ENCODE results near the gene QSOX2.
"Not testable (repeated sequence)": the region's sequence is repeated elsewhere in the genome, so short reads cannot be mapped to it uniquely, and the experiment has no call there.

Gene QSOX2

DNA sequence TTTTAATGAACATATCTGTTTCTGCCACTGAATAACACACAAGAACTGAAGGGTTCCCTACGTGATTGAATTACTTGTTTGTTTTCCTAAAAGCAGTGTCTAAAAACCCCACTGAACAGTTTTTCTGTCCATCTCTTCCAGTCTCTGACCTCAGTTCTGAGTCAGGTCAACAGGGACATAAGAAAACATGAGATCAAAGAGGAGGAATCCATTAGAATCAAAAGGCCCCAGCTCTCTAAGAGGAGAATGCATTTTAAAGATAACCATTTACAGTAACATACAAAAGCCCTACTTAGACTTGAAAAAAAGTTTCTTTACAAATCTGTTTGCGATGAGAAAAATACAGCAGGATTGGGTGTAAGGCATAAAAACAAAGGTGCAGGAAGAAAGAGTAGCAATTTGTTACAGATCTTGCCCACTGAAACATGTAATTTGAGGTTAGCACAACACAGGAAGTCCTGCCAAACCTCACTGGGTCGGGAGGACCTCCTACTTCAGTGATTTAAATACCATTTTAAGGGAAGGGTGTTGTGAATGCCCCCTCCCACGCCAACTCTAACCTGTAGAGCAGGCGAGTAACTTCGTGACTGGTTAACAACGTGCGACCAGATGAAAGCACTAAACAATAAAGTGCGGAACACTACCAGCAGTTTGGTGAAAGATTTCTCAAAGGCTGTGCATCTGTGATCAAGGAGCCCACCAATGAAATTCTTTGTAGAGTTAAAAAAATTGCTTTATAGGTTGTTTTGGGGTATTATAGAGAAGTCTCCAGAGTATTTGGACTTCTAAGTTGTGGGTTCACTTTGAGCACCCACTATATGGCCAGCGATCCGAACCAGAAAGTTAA is 1.3 kb downstream of the QSOX2 start:
- peak; percentile 37 to 49 for DNase-seq (ENCODE audit: low spot score in 2 of 2)
- Mint-ChIP-seq H3K4me1 (peaks cover 40% of the 10 kb centered on the region), H3K9me3 (no peaks in the 10 kb centered on the region)

DNA sequence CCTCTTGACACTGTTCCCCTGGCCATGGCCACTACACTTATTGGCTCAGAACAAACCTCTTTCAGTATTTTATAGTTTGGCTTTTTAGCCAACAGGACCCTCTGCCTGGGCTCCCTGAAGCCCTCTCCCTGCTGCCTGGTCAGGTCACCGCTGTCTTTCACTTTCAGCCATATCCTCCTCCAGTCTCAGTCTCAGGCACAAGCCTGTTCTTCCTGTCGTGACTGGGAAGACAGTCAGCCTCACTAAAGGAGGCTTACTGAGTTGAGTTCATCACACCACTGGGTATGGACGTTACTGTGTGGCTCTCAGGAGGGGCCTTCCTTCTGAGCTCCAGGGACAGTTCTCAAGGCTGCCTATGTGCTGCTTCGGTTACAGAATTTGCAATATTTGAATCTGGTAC is 2.0 kb downstream of the QSOX2 start:
- DNase-seq (ENCODE audit: low spot score in 2 of 2) (no peak), ATAC-seq (ENCODE audit: low read depth) (no peak)
- H3K4me1 Mint-ChIP-seq: peaks cover 46% of the 10 kb centered on the region
- H3K4me3 Mint-ChIP-seq: peak overlapping the region; percentile 97
- H3K9me3 Mint-ChIP-seq: no peaks in the 10 kb centered on the region
- no peaks in the 10 kb centered on the region for H3K27me3 Mint-ChIP-seq
- H3K36me3 Mint-ChIP-seq: peaks cover 10% of the 10 kb centered on the region
- peak overlapping the region; percentile 90 for H3K27ac Mint-ChIP-seq

More for the DNA sequence above, 1.3 kb downstream of the QSOX2 start:
- H3K27ac Mint-ChIP-seq: peak overlapping the region; percentile 90
- peak overlapping the region; percentile 97 for H3K4me3 Mint-ChIP-seq
- H3K36me3 Mint-ChIP-seq: peaks cover 10% of the 10 kb centered on the region
- ATAC-seq (ENCODE audit: low read depth): peak; percentile 53
- no peaks in the 10 kb centered on the region for H3K27me3 Mint-ChIP-seq

- Mint-ChIP-seq H3K9me3 (no peaks in the 10 kb centered on the region), H3K27ac (peak overlapping the region; percentile 90), H3K36me3 (peaks cover 10% of the 10 kb centered on the region), H3K4me1 (peaks cover 52% of the 10 kb centered on the region), H3K27me3 (no peaks in the 10 kb centered on the region), H3K4me3 (peak overlapping the region; percentile 97)
- no peak for ATAC-seq (ENCODE audit: low read depth)
- DNase-seq (ENCODE audit: low spot score in 2 of 2): no peak
Observed at GRCh38 chr9:136242918-136243525, 2.6 kb downstream of the QSOX2 start.

GRCh38 chr9:136242248-136242647 is 3.4 kb downstream of the QSOX2 start:
- Mint-ChIP-seq H3K9me3 (no peaks in the 10 kb centered on the region), H3K4me1 (peaks cover 57% of the 10 kb centered on the region), H3K4me3 (peak overlapping the region; percentile 66), H3K27me3 (no peaks in the 10 kb centered on the region), H3K27ac (peak overlapping the region; percentile 20), H3K36me3 (peaks cover 10% of the 10 kb centered on the region)
- DNase-seq (ENCODE audit: low spot score in 2 of 2) (no peak), ATAC-seq (ENCODE audit: low read depth) (no peak)

- H3K27me3 Mint-ChIP-seq: no peaks in the 10 kb centered on the region
- ATAC-seq (ENCODE audit: low read depth) (no peak), DNase-seq (ENCODE audit: low spot score in 2 of 2) (no peak)
- H3K4me3 Mint-ChIP-seq: peak overlapping the region; percentile 66
- no peaks in the 10 kb centered on the region for H3K9me3 Mint-ChIP-seq
- H3K27ac Mint-ChIP-seq: peak overlapping the region; percentile 20
- peaks cover 57% of the 10 kb centered on the region for H3K4me1 Mint-ChIP-seq
- H3K36me3 Mint-ChIP-seq: peaks cover 10% of the 10 kb centered on the region
Observed at GRCh38 chr9:136241542-136241941, 4.1 kb downstream of the QSOX2 start.

DNA sequence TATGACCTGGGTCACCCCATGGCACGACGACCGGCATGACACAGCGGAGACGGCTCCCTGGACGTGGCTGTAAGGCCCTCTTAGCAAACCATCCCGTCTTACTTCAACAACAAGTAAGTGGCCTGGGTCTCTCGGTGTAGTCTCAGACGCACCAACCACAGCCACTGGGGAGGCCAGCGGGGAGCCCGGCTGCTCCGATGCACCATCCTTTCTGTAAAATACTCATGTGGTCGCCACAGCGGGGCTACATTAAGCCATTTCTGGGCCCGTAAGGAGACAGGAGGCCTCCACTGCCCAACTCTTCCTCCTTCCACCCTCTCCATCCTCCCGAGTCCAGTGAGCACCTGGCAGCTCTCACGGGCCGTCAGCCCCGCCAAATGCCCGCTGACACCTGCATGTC is 4.7 kb downstream of the QSOX2 start:
- peak overlapping the region; percentile 20 for H3K27ac Mint-ChIP-seq
- DNase-seq (ENCODE audit: low spot score in 2 of 2): no peak
- H3K4me3 Mint-ChIP-seq: peak overlapping the region; percentile 66
- peaks cover 57% of the 10 kb centered on the region for H3K4me1 Mint-ChIP-seq
- H3K9me3 Mint-ChIP-seq: no peaks in the 10 kb centered on the region
- H3K27me3 Mint-ChIP-seq: no peaks in the 10 kb centered on the region
- H3K36me3 Mint-ChIP-seq: peaks cover 10% of the 10 kb centered on the region
- no peak for ATAC-seq (ENCODE audit: low read depth)

DNA sequence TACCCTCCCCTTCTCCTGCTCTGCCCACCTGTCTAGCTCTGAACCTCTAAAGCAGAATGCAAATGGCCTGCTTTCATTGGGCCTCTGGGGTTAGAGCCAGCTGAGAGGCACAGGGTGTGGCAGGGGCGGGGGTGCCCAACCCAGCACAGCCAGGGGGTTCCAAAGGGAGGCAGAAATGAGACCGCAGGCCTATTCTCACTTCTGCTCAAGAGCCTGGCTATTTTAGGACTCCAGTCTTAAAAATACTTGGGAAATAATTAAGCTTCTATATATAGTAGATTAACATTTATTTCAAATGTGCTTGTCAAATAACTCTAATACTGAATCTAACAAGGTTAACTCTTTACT is 5.7 kb downstream of the QSOX2 start:
- Mint-ChIP-seq H3K4me3 (peak overlapping the region; percentile 75), H3K4me1 (peaks cover 63% of the 10 kb centered on the region), H3K9me3 (no peaks in the 10 kb centered on the region), H3K27ac (peak overlapping the region; percentile 88), H3K27me3 (no peaks in the 10 kb centered on the region), H3K36me3 (peaks cover 13% of the 10 kb centered on the region)
- DNase-seq (ENCODE audit: low spot score in 2 of 2) (peak; percentile 56 to 73), ATAC-seq (ENCODE audit: low read depth) (peak; percentile 87)

GRCh38 chr9:136239135-136239982 is 6.3 kb downstream of the QSOX2 start:
- H3K36me3 Mint-ChIP-seq: peaks cover 16% of the 10 kb centered on the region
- no peaks in the 10 kb centered on the region for H3K27me3 Mint-ChIP-seq
- peaks cover 63% of the 10 kb centered on the region for H3K4me1 Mint-ChIP-seq
- H3K4me3 Mint-ChIP-seq: peak overlapping the region; percentile 75
- H3K27ac Mint-ChIP-seq: peak overlapping the region; percentile 88
- no peak for DNase-seq (ENCODE audit: low spot score in 2 of 2)
- no peaks in the 10 kb centered on the region for H3K9me3 Mint-ChIP-seq
- no peak for ATAC-seq (ENCODE audit: low read depth)

DNA sequence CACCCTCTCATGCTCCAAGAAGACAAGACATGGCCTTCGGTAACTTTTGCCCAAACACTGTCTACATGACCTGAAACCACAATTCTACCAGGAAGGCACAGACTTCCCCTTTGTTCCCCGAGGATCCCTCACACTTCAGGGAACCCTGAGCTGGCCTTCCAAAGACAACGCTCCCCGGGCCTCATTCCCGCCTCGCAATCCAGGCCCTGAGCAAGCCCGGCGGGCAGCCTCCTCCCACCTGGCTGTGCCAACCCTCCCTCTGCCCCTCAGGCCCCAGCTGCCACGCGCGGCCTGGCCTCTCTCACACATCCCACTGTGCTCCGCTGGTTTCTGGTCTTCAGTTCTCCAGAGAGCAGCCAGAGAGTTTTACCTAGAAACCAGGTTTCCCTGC is 7.3 kb downstream of the QSOX2 start:
- DNase-seq (ENCODE audit: low spot score in 2 of 2): no peak
- H3K4me1 Mint-ChIP-seq: peaks cover 63% of the 10 kb centered on the region
- peak overlapping the region; percentile 88 for H3K27ac Mint-ChIP-seq
- H3K27me3 Mint-ChIP-seq: no peaks in the 10 kb centered on the region
- H3K4me3 Mint-ChIP-seq: peak overlapping the region; percentile 75
- no peak for ATAC-seq (ENCODE audit: low read depth)
- peaks cover 20% of the 10 kb centered on the region for H3K36me3 Mint-ChIP-seq
- no peaks in the 10 kb centered on the region for H3K9me3 Mint-ChIP-seq

DNA sequence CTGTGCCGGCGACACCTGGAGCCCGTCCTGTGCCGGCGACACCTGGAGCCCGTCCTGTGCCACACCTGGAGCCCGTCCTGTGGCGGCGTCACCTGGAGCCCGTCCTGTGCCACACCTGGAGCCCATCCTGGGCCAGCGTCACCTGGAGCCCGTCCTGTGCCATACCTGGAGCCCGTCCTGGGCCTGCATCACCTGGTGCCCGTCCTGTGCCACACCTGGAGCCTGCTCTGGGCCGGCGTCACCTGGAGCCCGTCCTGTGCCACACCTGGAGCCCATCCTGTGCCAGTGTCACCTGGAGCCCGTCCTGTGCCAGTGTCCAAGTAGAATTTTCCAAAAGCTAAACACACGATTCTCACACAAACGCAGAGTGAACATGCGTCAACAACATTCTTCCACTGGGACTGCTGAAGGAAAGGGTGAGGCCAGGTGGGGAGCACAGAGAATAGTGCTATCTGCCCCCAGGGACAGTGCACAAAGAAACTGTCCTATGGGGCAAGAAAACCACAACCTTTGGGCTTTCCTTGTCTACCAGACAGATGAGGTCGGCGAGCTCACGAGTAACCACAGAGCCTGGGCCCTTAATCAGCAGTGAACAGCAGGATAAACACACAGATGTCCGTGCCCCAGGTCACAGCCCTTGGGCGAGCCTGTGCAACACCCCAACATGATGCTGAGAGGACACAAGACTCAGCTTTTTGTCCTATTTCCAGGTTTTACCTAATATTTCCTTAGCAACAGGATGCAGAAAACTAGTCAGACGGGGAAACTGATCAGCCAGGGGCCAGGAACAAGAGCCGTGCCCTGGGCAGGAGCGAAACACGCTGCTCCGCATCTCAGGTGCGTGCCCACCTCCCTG is 7.9 kb downstream of the QSOX2 start:
- Mint-ChIP-seq H3K9me3 (no peaks in the 10 kb centered on the region), H3K36me3 (peaks cover 24% of the 10 kb centered on the region), H3K27me3 (no peaks in the 10 kb centered on the region), H3K4me3 (peak overlapping the region; percentile 75), H3K27ac (peak overlapping the region; percentile 88), H3K4me1 (peaks cover 60% of the 10 kb centered on the region)
- no peak for ATAC-seq (ENCODE audit: low read depth)
- DNase-seq (ENCODE audit: low spot score in 2 of 2): no peak

- Mint-ChIP-seq H3K4me1 (peaks cover 57% of the 10 kb centered on the region), H3K36me3 (peaks cover 28% of the 10 kb centered on the region)
- not testable (repeated sequence) for H3K27ac Mint-ChIP-seq; H3K9me3 Mint-ChIP-seq; DNase-seq (ENCODE audit: low spot score in 2 of 2); H3K4me3 Mint-ChIP-seq; H3K27me3 Mint-ChIP-seq; ATAC-seq (ENCODE audit: low read depth)
Observed at GRCh38 chr9:136236471-136237410, 8.9 kb downstream of the QSOX2 start.

DNA sequence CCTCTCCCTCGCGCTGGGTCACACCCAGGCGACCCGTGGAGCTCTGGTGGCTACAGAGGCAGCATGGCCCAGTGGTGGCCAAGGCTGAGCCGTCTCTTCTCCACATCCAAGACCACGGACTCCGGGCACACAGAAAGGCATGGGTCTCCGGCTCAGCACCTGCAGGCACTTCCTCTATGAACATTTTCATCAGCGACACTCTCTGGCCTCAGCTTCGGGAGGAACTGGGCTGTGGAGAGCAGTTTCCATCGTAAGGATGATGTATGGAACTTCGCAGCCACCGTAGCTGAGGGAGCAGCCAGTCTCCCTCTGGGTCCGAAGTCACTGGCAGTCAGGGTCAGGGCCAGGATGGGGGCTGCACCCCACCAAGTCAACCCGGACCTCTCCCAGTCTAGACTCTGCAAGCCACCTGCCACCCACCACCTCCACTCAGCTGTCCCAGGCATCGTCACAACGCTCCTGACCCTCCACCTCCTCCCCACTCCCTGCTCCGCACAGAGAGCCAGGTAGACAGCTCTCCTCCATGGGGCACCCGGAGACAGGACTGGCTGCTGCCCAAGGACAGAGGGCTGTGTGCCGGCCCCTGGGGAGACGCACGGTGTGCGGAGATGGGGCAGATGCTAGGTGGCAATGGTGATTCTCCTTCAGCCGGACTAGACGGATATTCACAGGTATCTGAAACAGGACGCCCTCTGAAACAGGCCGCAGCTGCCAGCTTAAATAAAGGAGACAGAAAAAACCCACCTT is 9.7 kb downstream of the QSOX2 start:
- no peaks in the 10 kb centered on the region for H3K9me3 Mint-ChIP-seq

More for the DNA sequence above, 9.7 kb downstream of the QSOX2 start:
- no peak for DNase-seq (ENCODE audit: low spot score in 2 of 2)
- Mint-ChIP-seq H3K4me1 (peaks cover 54% of the 10 kb centered on the region), H3K27ac (no peak overlapping the region), H3K36me3 (peaks cover 28% of the 10 kb centered on the region), H3K4me3 (peak overlapping the region; percentile 37), H3K27me3 (no peaks in the 10 kb centered on the region)
- ATAC-seq (ENCODE audit: low read depth): no peak

All from memory B cell (primary cell).